A673 (cell line): ENCODE data around the gene ACER1.

Experiments used
- CTCF ChIP-seq: fragments of 300-800, 200-600 bp; sonication (generic); conservative IDR thresholded peaks from 2 replicates; pipeline ENCODE4 v1.5.1; 2017; ENCODE audit warnings: low read depth, mild to moderate bottlenecking, antibody characterized with exemption, low read length, moderate library complexity, mixed read lengths
- EZH2 ChIP-seq: fragments of 200-600 bp; sonication (generic); IDR thresholded peaks from 2 replicates; pipeline ENCODE4 v1.6.1; 2017; ENCODE audit warnings: borderline replicate concordance, low read depth, mild to moderate bottlenecking, mixed read lengths, antibody characterized with exemption, low read length; ENCODE audit not compliant: poor library complexity, severe bottlenecking

GRCh38 chr19:6260376-6260775, 73.0 kb downstream of the ACER1 start:
- TF ChIP-seq CTCF (no peak), EZH2 (no peak)
